ENCODE data around the gene PRICKLE3.
"Not testable (repeated sequence)": the region's sequence is repeated elsewhere in the genome, so short reads cannot be mapped to it uniquely, and the experiment has no call there.

Gene PRICKLE3

DNA sequence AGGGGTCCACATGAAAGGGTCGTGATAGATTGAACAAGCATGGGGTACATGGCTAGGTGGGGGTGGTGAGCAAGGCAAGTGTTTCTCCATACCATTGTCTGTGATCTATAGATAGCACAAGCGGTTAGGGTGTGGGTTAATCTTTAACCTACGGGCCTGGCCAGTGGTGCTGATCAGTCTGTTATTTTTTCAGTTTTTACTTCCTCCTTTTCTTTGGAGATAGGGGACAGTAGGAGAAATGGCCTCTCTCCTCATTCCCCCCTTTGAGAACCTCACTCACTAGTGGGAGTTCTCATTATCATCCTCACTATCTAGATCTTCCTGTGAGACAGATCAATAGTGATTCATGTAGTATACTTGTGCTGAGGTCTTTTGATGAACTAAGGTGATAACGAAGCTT is 46.5 kb downstream of the PRICKLE3 start:
- TF ChIP-seq, protein P1, sequence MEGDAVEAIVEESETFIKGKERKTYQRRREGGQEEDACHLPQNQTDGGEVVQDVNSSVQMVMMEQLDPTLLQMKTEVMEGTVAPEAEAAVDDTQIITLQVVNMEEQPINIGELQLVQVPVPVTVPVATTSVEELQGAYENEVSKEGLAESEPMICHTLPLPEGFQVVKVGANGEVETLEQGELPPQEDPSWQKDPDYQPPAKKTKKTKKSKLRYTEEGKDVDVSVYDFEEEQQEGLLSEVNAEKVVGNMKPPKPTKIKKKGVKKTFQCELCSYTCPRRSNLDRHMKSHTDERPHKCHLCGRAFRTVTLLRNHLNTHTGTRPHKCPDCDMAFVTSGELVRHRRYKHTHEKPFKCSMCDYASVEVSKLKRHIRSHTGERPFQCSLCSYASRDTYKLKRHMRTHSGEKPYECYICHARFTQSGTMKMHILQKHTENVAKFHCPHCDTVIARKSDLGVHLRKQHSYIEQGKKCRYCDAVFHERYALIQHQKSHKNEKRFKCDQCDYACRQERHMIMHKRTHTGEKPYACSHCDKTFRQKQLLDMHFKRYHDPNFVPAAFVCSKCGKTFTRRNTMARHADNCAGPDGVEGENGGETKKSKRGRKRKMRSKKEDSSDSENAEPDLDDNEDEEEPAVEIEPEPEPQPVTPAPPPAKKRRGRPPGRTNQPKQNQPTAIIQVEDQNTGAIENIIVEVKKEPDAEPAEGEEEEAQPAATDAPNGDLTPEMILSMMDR (IDR thresholded peaks at IDR 0.05; ENCODE audit: low read depth, low read length) = no peak
- H3K4me3 ChIP-seq (ENCODE audit: low read depth, low read length) = no peak overlapping the region

DNA sequence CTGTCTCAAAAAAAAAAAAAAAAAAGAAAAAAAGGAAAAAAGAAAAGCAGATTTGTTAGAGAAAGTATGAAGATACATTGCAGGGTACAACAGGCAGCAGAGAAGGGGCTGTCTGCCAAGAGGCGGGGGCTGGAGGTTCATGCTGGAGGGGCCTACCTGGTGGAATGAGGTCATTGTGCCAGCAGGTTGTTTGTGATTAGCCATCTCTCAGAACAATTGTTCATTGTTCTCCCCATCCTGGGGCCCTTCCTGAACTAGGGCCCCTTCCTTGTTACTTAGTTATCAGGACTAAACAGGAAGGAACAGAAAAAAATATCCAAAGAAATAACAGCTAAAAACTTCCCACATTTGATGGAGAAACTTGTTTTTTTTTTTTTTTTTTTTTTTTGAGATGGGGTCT is 48.7 kb downstream of the PRICKLE3 start:
- TF ChIP-seq, protein P1 (IDR thresholded peaks at IDR 0.05; ENCODE audit: low read depth, low read length) = no peak
- H3K4me3 ChIP-seq (ENCODE audit: low read depth, low read length) = no peak overlapping the region

DNA sequence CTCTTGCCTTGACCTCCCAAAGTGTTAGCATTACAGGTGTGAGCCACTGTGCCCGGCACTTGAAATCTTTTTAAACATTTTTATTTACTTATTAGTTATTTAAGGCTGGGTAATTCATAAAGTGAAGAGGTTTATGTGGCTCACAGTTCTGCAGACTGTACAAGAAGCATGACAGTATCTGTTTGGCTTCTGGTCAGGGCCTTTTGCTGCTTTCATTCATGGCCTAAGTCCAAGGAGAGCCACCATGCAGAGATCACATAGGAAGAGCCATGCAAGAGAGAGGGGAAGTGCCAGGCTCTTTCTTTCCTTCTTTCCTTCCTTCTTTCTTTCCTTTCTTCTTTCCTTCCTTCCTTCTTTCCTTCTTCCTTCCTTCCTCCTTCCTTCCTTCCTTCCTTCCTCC is 52.4 kb downstream of the PRICKLE3 start:
- no peak overlapping the region for H3K4me3 ChIP-seq (ENCODE audit: low read depth, low read length)
- TF ChIP-seq, protein P1 (IDR thresholded peaks at IDR 0.05; ENCODE audit: low read depth, low read length) = no peak

DNA sequence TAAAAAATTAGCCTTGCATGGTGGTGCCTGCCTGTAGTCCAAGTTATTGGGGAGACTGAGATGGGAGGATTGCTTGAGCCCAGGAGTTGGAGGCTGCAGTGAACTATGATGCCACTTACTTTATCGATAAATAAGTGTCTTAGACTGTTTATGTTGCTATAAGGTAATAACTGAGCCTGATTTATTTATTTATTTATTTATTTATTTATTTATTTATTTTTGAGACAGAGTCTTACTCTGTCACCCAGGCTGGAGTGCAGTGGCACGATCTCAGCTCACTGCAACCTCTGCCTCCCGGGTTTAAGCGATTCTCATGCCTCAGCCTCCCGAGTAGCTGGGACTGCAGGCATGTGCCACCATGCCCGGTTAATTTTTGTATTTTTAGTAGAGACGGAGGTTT is 53.9 kb downstream of the PRICKLE3 start:
- H3K4me3 ChIP-seq (ENCODE audit: low read depth, low read length) = not testable (repeated sequence)

DNA sequence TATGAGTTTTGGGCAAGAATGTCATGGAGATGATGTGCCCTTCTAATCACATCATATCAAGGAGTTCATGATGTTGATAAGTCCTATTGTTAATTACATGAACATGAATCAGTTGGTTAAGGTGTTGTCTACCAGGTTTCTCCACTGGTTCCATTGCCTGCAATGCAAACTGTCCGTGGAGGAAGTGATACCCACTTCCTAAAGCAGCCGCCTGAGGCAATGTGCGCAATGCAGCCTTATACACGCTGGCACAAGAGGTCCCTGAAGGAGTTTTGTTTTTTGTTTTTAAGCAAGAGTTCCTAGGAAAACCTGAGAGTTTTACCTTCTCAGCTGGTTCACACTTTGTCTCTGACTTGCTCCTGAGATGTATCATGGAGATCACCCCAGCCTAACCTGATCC is 56.7 kb downstream of the PRICKLE3 start:
- no peak overlapping the region for H3K4me3 ChIP-seq (ENCODE audit: low read depth, low read length)

DNA sequence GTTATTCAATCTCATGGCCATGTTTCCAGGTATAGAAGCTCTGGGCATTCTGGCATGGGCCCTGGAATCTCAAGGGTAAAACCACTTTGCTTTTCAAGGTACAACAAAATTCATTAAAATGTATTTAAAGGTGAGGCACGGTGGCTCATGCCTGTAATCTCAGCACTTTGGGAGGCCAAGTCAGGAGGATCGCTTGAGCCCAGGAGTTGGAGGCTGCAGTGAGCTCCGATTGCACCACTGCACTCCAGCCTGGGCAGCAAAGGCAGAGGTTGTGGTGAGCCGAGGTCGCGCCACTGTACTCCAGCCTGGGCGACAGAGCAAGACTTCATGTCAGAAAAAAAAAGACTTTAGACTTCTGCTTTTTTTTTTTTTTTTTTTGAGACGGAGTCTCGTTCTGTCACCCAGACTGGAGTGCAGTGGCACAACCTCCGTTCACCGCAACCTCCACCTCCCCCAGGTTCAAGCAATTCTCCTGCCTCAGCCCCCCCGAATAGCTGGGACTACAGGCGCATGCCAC is 58.4 kb downstream of the PRICKLE3 start:
- not testable (repeated sequence) for H3K4me3 ChIP-seq (ENCODE audit: low read depth, low read length)

More for the DNA sequence above, 56.7 kb downstream of the PRICKLE3 start:
- TF ChIP-seq, protein P1 (IDR thresholded peaks at IDR 0.05; ENCODE audit: low read depth, low read length) = no peak
